Measurements from ENCODE around the gene CAMK4. TPM values are rescaled to one million over a fixed set of nuclear protein-coding genes. Genes with fewer than 3 reads are reported as not detected.

CAMK4 gene
- polyA plus RNA-seq, 1 donor from 2014 or later = 16.6 TPM

- H3K9me3 ChIP-seq (ENCODE audit: low read length) = no peaks in the 10 kb centered on the region
- no peak overlapping the region for H3K4me3 ChIP-seq (ENCODE audit: low read length)
- no peaks in the 10 kb centered on the region for H3K27me3 ChIP-seq (ENCODE audit: insufficient read depth, low read depth, low read length)
- H3K9ac ChIP-seq (ENCODE audit: low read length) = no peak overlapping the region
- peaks cover 8% of the 10 kb centered on the region for H3K79me2 ChIP-seq (replicated peaks; ENCODE audit: insufficient read depth, low read length)
- no peaks in the 10 kb centered on the region for H3F3A ChIP-seq (ENCODE audit: insufficient read depth, low read length, poor library complexity, severe bottlenecking)
- TF ChIP-seq MXI1 (conservative IDR thresholded peaks at IDR 0.05; ENCODE audit: poor library complexity, severe bottlenecking) = no peak
- no peak for TF ChIP-seq POLR2AphosphoS5 (IDR thresholded peaks at IDR 0.05)
- no peak for TF ChIP-seq TAF1 (IDR thresholded peaks at IDR 0.05; ENCODE audit: low read depth)
- no peak for TF ChIP-seq EZH2 (IDR thresholded peaks at IDR 0.05; ENCODE audit: borderline replicate concordance, insufficient read depth, low read length, poor library complexity, severe bottlenecking)
- no peak for TF ChIP-seq SMC3 (conservative IDR thresholded peaks at IDR 0.05; ENCODE audit: poor library complexity)
- TF ChIP-seq EP300 (conservative IDR thresholded peaks at IDR 0.05; ENCODE audit: poor library complexity, severe bottlenecking) = no peak
- no peak for TF ChIP-seq RAD21 (conservative IDR thresholded peaks at IDR 0.05)
- no peak for TF ChIP-seq CTCF (IDR thresholded peaks at IDR 0.05; ENCODE audit: poor library complexity, severe bottlenecking)
- no peak for TF ChIP-seq REST (IDR thresholded peaks at IDR 0.05; ENCODE audit: borderline replicate concordance)
- H3K36me3 ChIP-seq (ENCODE audit: insufficient read depth, low read length) = no peaks in the 10 kb centered on the region
- no peak overlapping the region for H3K4me2 ChIP-seq (ENCODE audit: low read length)
- H2AFZ ChIP-seq (ENCODE audit: low read depth, low read length) = no peak overlapping the region
- H3K27ac ChIP-seq (ENCODE audit: low read length) = no peak overlapping the region
- no peaks in the 10 kb centered on the region for H4K20me1 ChIP-seq (ENCODE audit: insufficient read depth)
- no peaks in the 10 kb centered on the region for H3K9me2 ChIP-seq (ENCODE audit: insufficient read depth, low read length)
Measured at GRCh38 chr5:111233052-111233374, 8.8 kb downstream of the CAMK4 start.

GRCh38 chr5:111234125-111234524, 9.9 kb downstream of the CAMK4 start:
- Histone ChIP-seq H4K20me1 (ENCODE audit: insufficient read depth) (no peaks in the 10 kb centered on the region), H3K9ac (ENCODE audit: low read length) (no peak overlapping the region), H3K9me3 (ENCODE audit: low read length) (no peaks in the 10 kb centered on the region), H3K4me3 (ENCODE audit: low read length) (no peak overlapping the region), H3K4me2 (ENCODE audit: low read length) (no peak overlapping the region), H3K36me3 (ENCODE audit: insufficient read depth, low read length) (no peaks in the 10 kb centered on the region), H3F3A (ENCODE audit: insufficient read depth, low read length, poor library complexity, severe bottlenecking) (no peaks in the 10 kb centered on the region), H3K27ac (ENCODE audit: low read length) (no peak overlapping the region), H3K9me2 (ENCODE audit: insufficient read depth, low read length) (no peaks in the 10 kb centered on the region), H2AFZ (ENCODE audit: low read depth, low read length) (no peak overlapping the region), H3K27me3 (ENCODE audit: insufficient read depth, low read depth, low read length) (no peaks in the 10 kb centered on the region), H3K79me2 (replicated peaks; ENCODE audit: insufficient read depth, low read length) (peaks cover under 1% of the 10 kb centered on the region)
- no peak for TF ChIP-seq TAF1 (IDR thresholded peaks at IDR 0.05; ENCODE audit: low read depth)
- TF ChIP-seq MXI1 (conservative IDR thresholded peaks at IDR 0.05; ENCODE audit: poor library complexity, severe bottlenecking) = no peak
- no peak for TF ChIP-seq CTCF (IDR thresholded peaks at IDR 0.05; ENCODE audit: poor library complexity, severe bottlenecking)
- no peak for TF ChIP-seq REST (IDR thresholded peaks at IDR 0.05; ENCODE audit: borderline replicate concordance)
- no peak for TF ChIP-seq POLR2AphosphoS5 (IDR thresholded peaks at IDR 0.05)
- TF ChIP-seq SMC3 (conservative IDR thresholded peaks at IDR 0.05; ENCODE audit: poor library complexity) = no peak
- no peak for TF ChIP-seq EP300 (conservative IDR thresholded peaks at IDR 0.05; ENCODE audit: poor library complexity, severe bottlenecking)
- TF ChIP-seq RAD21 (conservative IDR thresholded peaks at IDR 0.05) = no peak
- no peak for TF ChIP-seq EZH2 (IDR thresholded peaks at IDR 0.05; ENCODE audit: borderline replicate concordance, insufficient read depth, low read length, poor library complexity, severe bottlenecking)

All from neural cell (in vitro differentiated cells).